Endodermal cell (in vitro differentiated cells): ENCODE measurements around the gene GDAP1L1. TPM values are rescaled to one million over a fixed set of nuclear protein-coding genes. Genes with fewer than 3 reads are reported as not detected.

ENCODE experiments used
- DNase-seq: peaks from one replicate; pipeline ENCODE4 v3.0.0-alpha.2; 2017
- H3K27ac ChIP-seq: 2 replicates; pipeline ENCODE4 v1.5.1; 2013; ENCODE audit warnings: mild to moderate bottlenecking, low read depth, low read length, moderate library complexity
- H3K27me3 ChIP-seq: 2 replicates; pipeline ENCODE4 v1.6.1; 2013; ENCODE audit warnings: mild to moderate bottlenecking, low read length, moderate library complexity; ENCODE audit not compliant: insufficient read depth, control insufficient read depth, poor library complexity, severe bottlenecking
- H3K36me3 ChIP-seq: 2 replicates; pipeline ENCODE4 v1.7.0; 2013; ENCODE audit warnings: mild to moderate bottlenecking, low read length, moderate library complexity; ENCODE audit not compliant: control insufficient read depth, insufficient read depth
- H3K4me1 ChIP-seq: one replicate; pipeline ENCODE4 v1.7.0; 2013; ENCODE audit warnings: low read length; ENCODE audit not compliant: control insufficient read depth, insufficient read depth
- H3K4me3 ChIP-seq: 2 replicates; pipeline ENCODE4 v1.5.1; 2013; ENCODE audit warnings: mild to moderate bottlenecking, low read length, moderate library complexity
- H3K9ac ChIP-seq: 2 replicates; pipeline ENCODE4 v1.6.1; 2013; ENCODE audit warnings: mild to moderate bottlenecking, low read length, moderate library complexity; ENCODE audit not compliant: poor library complexity, severe bottlenecking; ENCODE audit errors: extremely low read depth
- H3K9me3 ChIP-seq: 2 replicates; pipeline ENCODE4 v1.6.1; 2013; ENCODE audit warnings: mild to moderate bottlenecking, low read length, moderate library complexity; ENCODE audit not compliant: control insufficient read depth
- H3K27ac Mint-ChIP-seq: 2 replicates; pipeline ENCODE4 v1.8.0; 2020; ENCODE audit warnings: mixed read lengths
- H3K27me3 Mint-ChIP-seq: 2 replicates; pipeline ENCODE4 v1.8.0; 2021; ENCODE audit warnings: mild to moderate bottlenecking, mixed read lengths; ENCODE audit not compliant: insufficient read depth
- H3K36me3 Mint-ChIP-seq: 2 replicates; pipeline ENCODE4 v1.8.0; 2020; ENCODE audit warnings: low read depth, mixed read lengths
- H3K4me1 Mint-ChIP-seq: 2 replicates; pipeline ENCODE4 v1.8.0; 2020; ENCODE audit warnings: mixed read lengths
- H3K4me3 Mint-ChIP-seq: 2 replicates; pipeline ENCODE4 v1.8.0; 2020; ENCODE audit warnings: mild to moderate bottlenecking, moderate library complexity, mixed read lengths
- H3K9me3 Mint-ChIP-seq: 2 replicates; pipeline ENCODE4 v1.8.0; 2020; ENCODE audit warnings: mild to moderate bottlenecking, mixed read lengths
- CTCF ChIP-seq: fragments of 200-600 bp; sonication (generic); conservative IDR thresholded peaks from 2 replicates; pipeline ENCODE4 v1.5.0; 2021; ENCODE audit warnings: antibody characterized with exemption, mild to moderate bottlenecking
- WGBS, 2 experiments: methylation state at CpG; one replicate each; pipeline versions ENCODE4 v1.1.5 to v1.1.7; 2013; ENCODE audit warnings: missing lambda C conversion rate in 2 of 2, mixed read lengths in 1 of 2; ENCODE audit not compliant: insufficient coverage in 1 of 2, insufficient read length in 1 of 2; 5-methylcytosine and 5-hydroxymethylcytosine counted together
- total RNA-seq, 2 donors: library from RNA; stranded (reverse); fragmentation: NEBNext Ultra II Directional in 1 of 2; extraction: Animal tissue kit (Norgen Biotek cat#: 25700) in 1 of 2; gene quantifications; 2 replicates in 1 of 2; 3 replicates in 1 of 2; pipeline ENCODE4 v1.2.1, GENCODE V29; 2021

The GDAP1L1 gene
- total RNA-seq, 2 donors from 2014 or later = 1.9 TPM; not detected in 1

- no peak for TF ChIP-seq CTCF
- no peaks in the 10 kb centered on the region for H3K4me1 ChIP-seq
- no peaks in the 10 kb centered on the region for H3K27me3 Mint-ChIP-seq
- WGBS, 2 experiments = 90 to 95% methylated on average over 3 of the region's 3 CpGs
- H3K4me1 Mint-ChIP-seq = peaks cover 34% of the 10 kb centered on the region
- H3K36me3 Mint-ChIP-seq = peaks cover 25% of the 10 kb centered on the region
- H3K4me3 ChIP-seq = peak overlapping the region; percentile 97
- H3K27ac ChIP-seq = no peak overlapping the region
- H3K9me3 ChIP-seq = no peaks in the 10 kb centered on the region
- DNase-seq = no peak
- H3K27me3 ChIP-seq = no peaks in the 10 kb centered on the region
- H3K36me3 ChIP-seq = peaks cover 51% of the 10 kb centered on the region
- peak overlapping the region; percentile 42 for H3K27ac Mint-ChIP-seq
- no peak overlapping the region for H3K4me3 Mint-ChIP-seq
- H3K9me3 Mint-ChIP-seq = no peaks in the 10 kb centered on the region
- no peak overlapping the region for H3K9ac ChIP-seq
Measured at GRCh38 chr20:44207126-44207723, 39.9 kb upstream of the GDAP1L1 start.

GRCh38 chr20:44208165-44208564, 38.9 kb upstream of the GDAP1L1 start:
- H3K27me3 Mint-ChIP-seq = no peaks in the 10 kb centered on the region
- peak overlapping the region; percentile 97 for H3K4me3 ChIP-seq
- 88 to 100% methylated on average over 2 to 7 of the region's 7 CpGs for WGBS, 2 experiments
- no peaks in the 10 kb centered on the region for H3K4me1 ChIP-seq
- no peak overlapping the region for H3K27ac ChIP-seq
- no peak for DNase-seq
- H3K9me3 Mint-ChIP-seq = no peaks in the 10 kb centered on the region
- no peaks in the 10 kb centered on the region for H3K9me3 ChIP-seq
- peaks cover 35% of the 10 kb centered on the region for H3K4me1 Mint-ChIP-seq
- no peak for TF ChIP-seq CTCF
- H3K27ac Mint-ChIP-seq = peak overlapping the region; percentile 99
- peak overlapping the region; percentile 99 for H3K4me3 Mint-ChIP-seq
- peak overlapping the region; percentile 97 for H3K9ac ChIP-seq
- H3K36me3 ChIP-seq = peaks cover 42% of the 10 kb centered on the region
- peaks cover 19% of the 10 kb centered on the region for H3K36me3 Mint-ChIP-seq
- no peaks in the 10 kb centered on the region for H3K27me3 ChIP-seq

- Histone ChIP-seq H3K4me1 (no peaks in the 10 kb centered on the region), H3K27ac (no peak overlapping the region), H3K36me3 (peaks cover 36% of the 10 kb centered on the region), H3K4me3 (peak overlapping the region; percentile 97), H3K9me3 (no peaks in the 10 kb centered on the region), H3K27me3 (no peaks in the 10 kb centered on the region), H3K9ac (peak overlapping the region; percentile 97)
- no peak for TF ChIP-seq CTCF
- peaks cover 19% of the 10 kb centered on the region for H3K36me3 Mint-ChIP-seq
- H3K4me3 Mint-ChIP-seq = peak overlapping the region; percentile 99
- H3K27me3 Mint-ChIP-seq = no peaks in the 10 kb centered on the region
- peaks cover 35% of the 10 kb centered on the region for H3K4me1 Mint-ChIP-seq
- no peaks in the 10 kb centered on the region for H3K9me3 Mint-ChIP-seq
- DNase-seq = no peak
- H3K27ac Mint-ChIP-seq = peak overlapping the region; percentile 99
- 66 to 69% methylated on average over 7 of the region's 7 CpGs for WGBS, 2 experiments
Measured at GRCh38 chr20:44208770-44209169, 38.3 kb upstream of the GDAP1L1 start.
